ENCODE measurements around the gene THAP7.
"Not testable (repeated sequence)": the region's sequence is repeated elsewhere in the genome, so short reads cannot be mapped to it uniquely, and the experiment has no call there.

THAP7 gene, protein sequence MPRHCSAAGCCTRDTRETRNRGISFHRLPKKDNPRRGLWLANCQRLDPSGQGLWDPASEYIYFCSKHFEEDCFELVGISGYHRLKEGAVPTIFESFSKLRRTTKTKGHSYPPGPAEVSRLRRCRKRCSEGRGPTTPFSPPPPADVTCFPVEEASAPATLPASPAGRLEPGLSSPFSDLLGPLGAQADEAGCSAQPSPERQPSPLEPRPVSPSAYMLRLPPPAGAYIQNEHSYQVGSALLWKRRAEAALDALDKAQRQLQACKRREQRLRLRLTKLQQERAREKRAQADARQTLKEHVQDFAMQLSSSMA

DNA sequence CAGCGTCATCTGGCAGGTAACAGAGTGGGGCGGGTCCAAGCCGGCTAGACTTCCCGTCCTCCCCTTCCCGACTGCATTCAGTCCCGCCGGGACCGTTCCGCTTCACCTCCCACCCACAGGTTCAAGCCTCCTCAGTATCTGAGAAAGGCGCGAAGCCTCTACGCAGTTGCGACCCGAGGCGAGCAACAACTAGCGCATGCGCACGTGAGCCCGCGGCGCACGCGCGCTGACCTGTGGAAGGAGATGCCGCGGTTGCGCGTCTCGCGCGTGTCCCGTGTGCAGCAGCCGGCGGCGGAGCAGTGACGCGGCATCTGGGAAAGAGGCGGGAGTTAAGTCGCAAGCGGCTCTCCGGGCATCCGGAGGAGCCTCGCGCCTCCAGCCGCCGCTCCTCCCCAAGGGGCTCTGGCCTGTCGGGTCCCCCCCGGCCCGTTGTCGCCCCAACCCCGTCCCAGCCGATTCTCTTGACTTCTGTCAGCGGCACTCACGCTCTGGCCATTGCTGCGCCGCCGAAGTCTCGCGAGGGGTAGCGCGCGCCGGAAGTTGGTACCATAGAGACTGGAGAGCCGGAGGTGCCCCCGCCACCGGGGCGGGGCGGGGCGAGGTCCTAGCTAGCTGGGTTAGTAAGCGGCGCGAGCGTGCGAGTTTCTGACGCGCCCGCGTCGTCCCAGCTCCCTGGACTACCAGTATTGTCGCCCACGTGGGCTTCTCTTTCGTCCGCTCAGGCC is at the start of gene THAP7:
TSS of gene THAP7 (minus strand) at position 518 of the 725 bp plus-strand sequence. CDS start at position 311, 207 bp downstream.
- Histone ChIP-seq H3K9me3 (ENCODE audit: control insufficient read depth, insufficient read depth, low read depth, low read length) (no peaks in the 10 kb centered on the region), H3K9ac (ENCODE audit: low read length) (peak within 1 kb of the TSS; percentile 95), H3K4me3 (ENCODE audit: low read depth, low read length) (peak within 1 kb of the TSS; percentile 83), H3K4me1 (ENCODE audit: control insufficient read depth, insufficient read depth, low read length) (peaks cover 10% of the 10 kb centered on the region), H3K36me3 (ENCODE audit: control insufficient read depth, insufficient read depth, low read length) (peaks cover 27% of the 10 kb centered on the region), H3K27me3 (ENCODE audit: control insufficient read depth, insufficient read depth, low read length) (no peaks in the 10 kb centered on the region), H3K27ac (ENCODE audit: low read depth, low read length) (peak within 1 kb of the TSS; percentile 87)

DNA sequence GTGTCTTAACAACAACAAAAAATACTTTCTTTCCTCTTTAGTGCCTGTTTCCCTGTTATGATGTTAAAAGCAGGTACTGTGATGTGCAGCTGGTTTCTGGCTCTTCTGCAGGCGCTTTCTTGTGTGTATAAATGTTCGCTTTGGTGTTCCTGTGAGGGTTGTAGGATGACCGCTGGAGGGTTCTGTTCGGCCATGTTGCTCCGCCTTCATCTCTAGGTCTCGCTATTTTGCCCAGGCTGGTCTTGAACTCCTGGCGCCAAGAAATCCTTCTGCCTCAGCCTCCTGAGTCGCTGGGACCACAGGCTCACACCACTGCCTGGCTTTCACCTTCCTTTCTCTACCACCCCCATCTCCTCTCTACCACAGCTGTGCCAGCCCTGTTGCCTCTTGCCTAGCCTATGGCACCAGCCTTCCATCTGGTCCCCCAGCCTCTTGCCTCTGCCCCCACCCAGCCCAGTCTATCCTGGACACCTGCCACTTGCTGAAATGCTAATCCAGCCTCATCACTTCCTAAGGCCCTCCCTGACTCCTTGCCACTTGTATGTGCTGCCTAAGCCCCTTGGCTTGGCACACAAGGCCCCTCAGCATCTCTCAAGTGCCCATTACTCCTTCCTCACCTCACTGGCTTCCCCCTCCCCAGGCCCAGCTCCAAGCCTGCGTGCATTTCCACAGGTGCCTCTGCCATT is 49.4 kb upstream of the THAP7 start:
- Histone ChIP-seq H3K9ac (ENCODE audit: low read length) (no peak overlapping the region), H3K9me3 (ENCODE audit: control insufficient read depth, insufficient read depth, low read depth, low read length) (no peaks in the 10 kb centered on the region), H3K4me1 (ENCODE audit: control insufficient read depth, insufficient read depth, low read length) (peaks cover 29% of the 10 kb centered on the region), H3K27ac (ENCODE audit: low read depth, low read length) (no peak overlapping the region), H3K27me3 (ENCODE audit: control insufficient read depth, insufficient read depth, low read length) (no peaks in the 10 kb centered on the region; the same call in 1 of the 2 replicates), H3K4me3 (ENCODE audit: low read depth, low read length) (no peak overlapping the region), H3K36me3 (ENCODE audit: control insufficient read depth, insufficient read depth, low read length) (no peaks in the 10 kb centered on the region)

DNA sequence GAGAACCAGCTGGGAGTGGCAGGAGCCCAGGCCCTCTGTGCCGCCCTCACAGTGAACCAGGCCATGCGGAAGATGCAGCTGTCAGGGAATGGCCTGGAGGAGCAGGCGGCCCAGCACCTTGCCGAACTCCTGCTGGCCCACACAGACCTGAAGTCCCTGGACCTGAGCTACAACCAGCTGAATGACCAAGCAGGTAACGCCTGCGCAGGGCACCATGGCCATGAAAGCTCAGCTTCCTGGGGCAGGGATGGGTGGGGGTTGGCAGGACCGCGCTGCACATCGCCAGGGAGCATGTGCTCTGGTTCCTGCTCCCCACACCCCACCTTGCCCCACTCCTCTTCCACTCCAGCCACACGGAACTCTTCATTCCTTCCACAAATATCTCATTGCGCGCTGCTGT is 47.0 kb upstream of the THAP7 start:
- not testable (repeated sequence) for H3K9me3 ChIP-seq (ENCODE audit: control insufficient read depth, insufficient read depth, low read depth, low read length); H3K36me3 ChIP-seq (ENCODE audit: control insufficient read depth, insufficient read depth, low read length); H3K4me3 ChIP-seq (ENCODE audit: low read depth, low read length); H3K9ac ChIP-seq (ENCODE audit: low read length); H3K27ac ChIP-seq (ENCODE audit: low read depth, low read length); H3K27me3 ChIP-seq (ENCODE audit: control insufficient read depth, insufficient read depth, low read length)
- peaks cover 26% of the 10 kb centered on the region for H3K4me1 ChIP-seq (ENCODE audit: control insufficient read depth, insufficient read depth, low read length)

DNA sequence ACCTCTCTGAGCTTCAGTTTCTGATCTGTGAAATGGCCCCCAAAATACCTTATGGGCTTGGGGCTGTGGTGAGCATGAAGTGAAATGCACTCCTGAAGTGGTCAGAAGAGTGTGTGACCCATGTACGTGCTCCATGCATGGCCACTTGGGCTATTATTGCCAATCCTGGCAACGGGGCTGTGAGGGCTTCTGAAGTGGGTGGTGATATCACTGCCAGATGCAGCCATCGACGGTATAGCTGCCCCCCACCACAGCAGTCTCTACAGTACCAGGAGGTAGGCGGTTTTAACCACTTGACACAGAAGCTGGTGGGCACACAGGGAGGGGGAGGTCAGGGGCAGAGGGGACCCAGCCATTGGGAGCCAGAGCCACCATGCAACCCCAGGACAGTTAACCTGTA is 46.5 kb upstream of the THAP7 start:
- H3K4me3 ChIP-seq (ENCODE audit: low read depth, low read length); H3K36me3 ChIP-seq (ENCODE audit: control insufficient read depth, insufficient read depth, low read length); H3K27me3 ChIP-seq (ENCODE audit: control insufficient read depth, insufficient read depth, low read length); H3K27ac ChIP-seq (ENCODE audit: low read depth, low read length); H3K9me3 ChIP-seq (ENCODE audit: control insufficient read depth, insufficient read depth, low read depth, low read length); H3K9ac ChIP-seq (ENCODE audit: low read length): not testable (repeated sequence)
- H3K4me1 ChIP-seq (ENCODE audit: control insufficient read depth, insufficient read depth, low read length): peaks cover 28% of the 10 kb centered on the region

DNA sequence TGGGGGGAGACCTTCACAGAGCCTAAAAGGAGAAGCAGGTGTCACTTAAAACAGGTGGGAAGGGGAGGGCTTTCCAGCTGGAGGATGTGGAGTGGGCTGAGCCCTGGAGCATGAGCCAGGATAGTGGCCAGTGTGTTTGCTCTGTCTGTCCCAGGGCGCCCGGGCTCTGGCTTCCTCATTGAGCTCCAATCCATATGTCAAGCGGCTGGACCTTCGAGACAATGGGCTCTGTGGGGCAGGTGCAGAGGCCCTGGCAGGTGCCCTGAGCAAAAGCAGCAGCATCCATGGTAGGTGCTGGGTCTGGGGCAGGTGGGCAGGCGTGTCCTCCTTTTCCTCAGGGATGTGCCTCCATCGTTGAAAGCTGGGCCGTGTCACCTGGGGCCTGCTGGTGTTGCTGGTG is 45.8 kb upstream of the THAP7 start:
- H3K27me3 ChIP-seq (ENCODE audit: control insufficient read depth, insufficient read depth, low read length): peaks cover 7% of the 10 kb centered on the region; the same call in 1 of the 2 replicates
- peaks cover 28% of the 10 kb centered on the region for H3K4me1 ChIP-seq (ENCODE audit: control insufficient read depth, insufficient read depth, low read length)
- H3K36me3 ChIP-seq (ENCODE audit: control insufficient read depth, insufficient read depth, low read length): no peaks in the 10 kb centered on the region
- H3K9ac ChIP-seq (ENCODE audit: low read length): no peak overlapping the region
- no peak overlapping the region for H3K27ac ChIP-seq (ENCODE audit: low read depth, low read length)
- no peaks in the 10 kb centered on the region for H3K9me3 ChIP-seq (ENCODE audit: control insufficient read depth, insufficient read depth, low read depth, low read length)
- no peak overlapping the region for H3K4me3 ChIP-seq (ENCODE audit: low read depth, low read length)

DNA sequence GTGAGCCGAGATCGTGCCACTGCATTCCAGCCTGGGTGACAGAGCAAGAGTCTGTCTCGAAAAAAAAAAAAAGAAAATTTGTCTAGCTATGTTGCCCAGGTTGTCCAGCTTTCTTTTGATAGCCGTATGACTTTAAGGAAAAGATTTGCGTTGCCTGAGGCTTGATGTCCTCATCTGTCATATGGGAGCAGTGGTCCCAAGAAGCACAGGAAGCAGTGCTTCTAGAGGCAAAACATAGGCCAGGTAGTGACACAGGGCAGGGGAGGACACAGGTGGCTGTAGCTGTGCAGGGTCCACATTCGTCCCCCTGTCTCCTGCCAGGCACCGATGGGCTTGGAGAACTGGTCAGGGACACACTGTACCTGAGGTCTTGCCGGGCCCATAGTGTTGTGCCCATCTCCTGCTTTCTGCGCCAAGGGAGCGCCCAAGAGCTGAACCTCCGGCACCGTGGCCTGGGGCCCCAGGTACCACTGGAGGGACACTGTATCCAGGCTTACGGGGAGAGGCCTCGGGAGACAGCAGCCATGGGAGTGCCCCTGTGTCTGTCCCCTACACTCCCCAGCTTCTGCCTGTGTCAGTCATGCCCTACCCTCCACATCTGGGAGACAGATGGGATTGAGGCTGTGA is 45.2 kb upstream of the THAP7 start:
- Histone ChIP-seq H3K9ac (ENCODE audit: low read length) (no peak overlapping the region), H3K4me3 (ENCODE audit: low read depth, low read length) (no peak overlapping the region), H3K27ac (ENCODE audit: low read depth, low read length) (no peak overlapping the region), H3K4me1 (ENCODE audit: control insufficient read depth, insufficient read depth, low read length) (peaks cover 26% of the 10 kb centered on the region), H3K27me3 (ENCODE audit: control insufficient read depth, insufficient read depth, low read length) (peaks cover 7% of the 10 kb centered on the region; the same call in 1 of the 2 replicates), H3K9me3 (ENCODE audit: control insufficient read depth, insufficient read depth, low read depth, low read length) (no peaks in the 10 kb centered on the region), H3K36me3 (ENCODE audit: control insufficient read depth, insufficient read depth, low read length) (no peaks in the 10 kb centered on the region)

DNA sequence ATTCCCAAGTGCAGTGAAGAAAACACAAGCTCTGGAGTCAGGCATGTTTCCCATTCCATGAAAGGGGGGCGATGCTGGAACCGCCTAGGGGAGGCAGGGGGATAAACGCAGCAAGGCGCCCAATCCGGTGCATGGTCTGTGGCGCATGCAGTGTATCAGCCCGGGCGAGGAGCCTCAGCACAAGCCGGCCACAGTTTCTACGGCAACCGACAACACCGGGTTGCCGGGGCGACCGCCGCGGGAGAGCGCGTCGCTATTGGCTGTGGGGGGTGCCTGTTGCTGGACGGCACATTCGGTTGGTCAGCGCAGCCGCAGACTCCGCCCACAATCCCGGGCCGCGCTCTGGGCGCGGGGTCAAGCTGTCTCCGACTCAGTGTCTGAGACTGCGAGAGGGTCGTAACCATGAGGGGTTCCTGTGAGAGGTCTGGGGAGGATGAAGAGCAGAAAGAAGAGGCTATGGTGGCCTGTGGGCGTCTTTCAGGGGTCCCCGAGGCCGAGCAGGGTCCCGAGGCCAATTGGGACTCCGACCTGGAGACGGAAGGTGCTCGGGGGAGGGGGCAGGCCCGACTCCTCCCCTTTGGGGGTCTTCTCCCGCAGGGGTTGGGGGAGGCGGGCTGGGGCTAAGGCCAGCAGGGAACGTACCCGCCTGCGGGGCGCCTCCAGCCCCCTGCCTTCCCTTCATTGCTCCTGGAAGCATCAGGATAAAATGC is 43.8 kb upstream of the THAP7 start, which contains the start of gene LRRC74B:
TSS of gene LRRC74B (plus strand) at position 362 of the 710 bp plus-strand sequence. CDS start at position 403, 41 bp downstream.
- Histone ChIP-seq H3K4me3 (ENCODE audit: low read depth, low read length) (peak within 1 kb of the TSS; percentile 80), H3K27ac (ENCODE audit: low read depth, low read length) (no peak within 1 kb of the TSS), H3K4me1 (ENCODE audit: control insufficient read depth, insufficient read depth, low read length) (peaks cover 13% of the 10 kb centered on the region), H3K9me3 (ENCODE audit: control insufficient read depth, insufficient read depth, low read depth, low read length) (no peaks in the 10 kb centered on the region), H3K27me3 (ENCODE audit: control insufficient read depth, insufficient read depth, low read length) (peaks cover 7% of the 10 kb centered on the region; the same call in 1 of the 2 replicates), H3K36me3 (ENCODE audit: control insufficient read depth, insufficient read depth, low read length) (no peaks in the 10 kb centered on the region), H3K9ac (ENCODE audit: low read length) (peak within 1 kb of the TSS; percentile 50)

DNA sequence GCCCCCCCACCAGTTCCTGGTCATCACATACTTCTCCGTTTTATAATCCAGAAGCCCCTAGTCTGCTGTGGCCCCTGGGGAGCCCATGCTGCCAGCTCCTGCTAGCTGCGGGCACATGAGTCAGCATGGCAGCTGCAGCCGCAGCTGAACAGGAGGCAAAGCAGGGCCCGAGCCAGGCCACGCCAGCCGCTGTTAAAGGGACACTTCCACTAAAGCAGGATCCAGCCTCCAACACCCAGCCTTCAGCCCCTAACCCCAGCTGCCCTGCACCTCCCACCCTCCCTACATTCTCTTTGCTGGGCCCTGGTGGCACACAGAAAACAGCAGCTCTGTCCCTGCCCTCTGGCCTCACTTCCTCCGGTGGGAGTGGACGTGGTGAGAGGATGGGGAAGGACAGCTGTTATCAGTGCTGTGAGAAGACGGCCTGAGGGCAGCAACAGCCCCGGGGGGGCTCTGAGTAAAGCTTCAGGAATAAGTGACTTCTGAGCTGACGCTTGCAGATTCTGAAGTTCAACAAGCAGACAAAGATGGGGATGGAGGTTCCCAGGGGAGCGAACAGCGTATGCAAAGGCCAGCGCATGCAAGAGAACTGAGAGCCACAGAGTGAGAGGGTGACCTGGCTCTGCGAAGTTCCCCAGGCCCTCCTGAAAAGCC is 43.1 kb upstream of the THAP7 start:
- H3K27ac ChIP-seq (ENCODE audit: low read depth, low read length): no peak overlapping the region
- H3K4me1 ChIP-seq (ENCODE audit: control insufficient read depth, insufficient read depth, low read length): peaks cover 13% of the 10 kb centered on the region
- H3K4me3 ChIP-seq (ENCODE audit: low read depth, low read length): peak overlapping the region; percentile 80
- H3K9ac ChIP-seq (ENCODE audit: low read length): no peak overlapping the region
- no peaks in the 10 kb centered on the region for H3K36me3 ChIP-seq (ENCODE audit: control insufficient read depth, insufficient read depth, low read length)
- peaks cover 7% of the 10 kb centered on the region; the same call in 1 of the 2 replicates for H3K27me3 ChIP-seq (ENCODE audit: control insufficient read depth, insufficient read depth, low read length)
- no peaks in the 10 kb centered on the region for H3K9me3 ChIP-seq (ENCODE audit: control insufficient read depth, insufficient read depth, low read depth, low read length)

DNA sequence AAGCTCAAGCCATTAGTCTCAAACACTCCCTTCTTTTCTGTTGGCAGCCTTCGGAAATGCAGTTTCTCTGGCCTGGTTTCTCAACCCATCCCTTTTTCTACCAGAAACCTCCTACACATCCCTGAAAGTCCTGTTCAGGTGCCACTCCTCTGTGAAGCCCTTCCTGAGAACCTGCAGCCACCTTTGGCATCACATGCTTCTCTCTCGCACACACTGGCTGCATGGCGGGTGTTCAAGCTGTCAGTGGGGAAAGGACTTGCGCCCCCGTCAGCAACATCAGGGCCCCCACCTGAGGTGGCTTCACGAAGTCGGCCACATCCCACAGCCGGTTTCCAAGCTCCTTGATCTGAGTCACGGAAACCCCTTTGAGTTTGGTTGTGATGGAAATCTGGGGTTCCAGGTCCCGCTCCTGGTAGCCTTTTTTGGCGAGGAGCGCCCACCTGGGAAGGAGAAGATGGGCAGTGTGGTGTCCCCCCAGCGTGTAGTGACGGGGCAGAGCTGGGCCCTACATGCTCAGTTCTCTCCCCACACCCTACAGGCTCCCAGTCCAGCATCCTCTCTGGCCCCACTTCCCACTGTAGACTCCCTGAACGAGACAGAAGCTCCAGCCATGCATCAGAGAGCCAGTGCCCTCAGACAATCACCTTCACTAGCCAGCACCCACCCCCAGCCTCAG is 42.1 kb upstream of the THAP7 start:
- Histone ChIP-seq H3K9me3 (ENCODE audit: control insufficient read depth, insufficient read depth, low read depth, low read length) (no peaks in the 10 kb centered on the region), H3K9ac (ENCODE audit: low read length) (no peak overlapping the region), H3K27ac (ENCODE audit: low read depth, low read length) (no peak overlapping the region), H3K4me3 (ENCODE audit: low read depth, low read length) (no peak overlapping the region), H3K4me1 (ENCODE audit: control insufficient read depth, insufficient read depth, low read length) (peaks cover 13% of the 10 kb centered on the region), H3K27me3 (ENCODE audit: control insufficient read depth, insufficient read depth, low read length) (peaks cover 7% of the 10 kb centered on the region; the same call in 1 of the 2 replicates), H3K36me3 (ENCODE audit: control insufficient read depth, insufficient read depth, low read length) (no peaks in the 10 kb centered on the region)

All from HUES6 (cell line).